Bone marrow (tissue), 2 donors: ENCODE data around the gene ZNF831.
A peak's percentile ranks its signal among the peaks of the same experiment; 100 is the strongest.

ENCODE experiments used
- DNase-seq, 2 donors: peaks; one replicate each; lab custom pipeline; 2025; lab: John Stamatoyannopoulos, UW

Gene ZNF831

DNA sequence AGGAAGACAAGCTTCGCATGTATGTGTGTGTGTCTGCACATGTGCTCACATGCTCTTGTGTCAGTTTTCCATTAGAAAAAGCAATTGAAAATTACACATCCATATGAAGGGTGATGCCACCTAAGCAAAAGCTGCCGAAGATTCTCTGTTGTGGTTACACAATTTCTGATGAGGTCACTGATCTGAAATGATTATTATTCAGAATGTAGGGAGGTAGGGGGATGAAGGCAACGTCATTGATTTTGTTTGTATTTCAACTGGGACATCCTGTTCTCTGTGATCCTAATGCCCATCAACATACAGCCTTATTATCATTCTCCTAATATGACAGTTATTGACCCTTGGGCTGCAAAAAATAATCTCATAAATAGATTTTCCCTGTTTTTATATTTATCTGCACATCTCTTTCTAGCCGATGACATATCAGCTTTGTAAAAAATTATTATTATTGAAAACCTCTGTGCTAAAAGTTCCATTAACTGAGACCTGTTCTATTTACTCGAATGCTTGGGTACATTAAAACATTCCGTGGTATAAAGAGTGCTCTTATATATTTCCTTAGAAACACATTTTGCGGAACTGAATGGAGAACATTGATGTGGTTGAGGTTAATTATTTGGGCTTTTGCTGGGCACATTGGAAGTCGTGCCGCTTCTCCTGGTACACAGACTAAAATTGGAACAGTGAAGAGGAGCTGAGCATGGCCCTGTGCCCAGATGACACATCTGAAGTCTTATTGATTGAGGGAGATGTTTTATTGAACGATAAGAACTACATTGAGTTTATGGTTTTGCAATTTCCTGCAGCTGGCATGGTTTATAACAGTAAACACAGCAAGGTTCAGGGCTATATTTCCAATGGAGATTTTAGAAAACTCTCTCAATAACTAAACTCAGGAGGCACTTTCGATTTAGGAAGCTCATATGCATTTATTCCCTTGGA lies 51.3 kb downstream of the ZNF831 start:
- no peak for DNase-seq

DNA sequence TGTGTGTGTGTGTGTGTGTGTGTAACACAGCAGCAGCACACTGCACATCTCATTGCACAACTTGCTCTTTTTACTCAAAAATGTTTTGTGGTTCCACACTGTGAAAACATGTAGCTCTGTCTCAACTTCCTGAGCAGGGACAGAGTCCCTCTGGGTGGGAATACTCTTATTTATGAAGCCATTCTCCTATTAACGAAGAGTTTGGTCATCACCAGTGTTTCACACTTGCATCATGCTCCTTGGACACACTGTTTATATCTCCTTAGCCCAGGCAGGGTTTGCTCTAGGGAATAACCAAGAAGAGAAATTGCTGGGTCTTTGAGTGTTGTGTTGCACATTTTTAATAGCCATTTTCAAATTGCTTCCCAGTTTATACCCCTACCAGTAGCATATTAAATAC lies 53.6 kb downstream of the ZNF831 start:
- DNase-seq = no peak

DNA sequence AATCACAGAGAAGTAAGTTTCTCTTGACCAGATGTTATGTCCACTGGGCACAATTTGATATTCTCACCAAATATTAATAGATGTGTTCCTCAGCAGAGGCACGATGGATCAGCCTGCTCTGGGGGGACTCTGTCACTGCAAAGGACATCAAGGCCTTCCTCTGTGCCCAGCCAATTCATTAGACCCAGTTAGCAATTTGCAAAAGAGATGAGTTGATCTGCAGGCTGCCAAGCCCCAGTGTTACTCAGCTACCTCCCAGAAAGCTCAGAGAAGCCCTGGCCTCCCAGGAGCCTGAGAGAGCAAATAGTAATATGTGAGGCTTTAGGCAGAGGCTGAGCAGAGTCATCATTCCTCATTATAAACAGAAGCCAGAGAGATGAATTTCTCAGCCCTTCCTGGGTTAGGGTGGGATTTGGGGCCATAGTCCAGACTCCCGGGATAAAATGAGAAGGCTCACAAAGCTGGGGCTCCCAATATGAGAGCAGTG lies 54.2 kb downstream of the ZNF831 start:
- no peak for DNase-seq

DNA sequence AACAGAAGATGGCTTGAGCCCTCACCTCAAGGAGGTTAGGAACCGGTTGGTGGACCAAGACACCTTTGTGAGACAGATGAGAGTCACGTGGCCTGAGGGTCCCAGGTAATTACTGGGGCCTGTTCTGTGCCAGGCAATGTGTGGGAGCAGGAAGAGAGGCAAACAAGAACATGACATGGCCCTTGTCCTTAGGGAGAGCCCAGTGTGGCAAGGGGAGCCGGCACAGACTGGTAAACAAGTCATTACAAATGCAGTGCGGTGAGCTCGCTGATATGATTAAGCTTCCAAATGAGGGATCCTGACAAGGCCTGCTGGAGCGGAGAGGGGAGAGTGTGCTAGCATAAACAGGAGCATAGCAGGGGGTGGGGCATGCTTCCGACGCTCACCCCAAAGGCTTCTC lies 55.6 kb downstream of the ZNF831 start:
- no peak for DNase-seq

DNA sequence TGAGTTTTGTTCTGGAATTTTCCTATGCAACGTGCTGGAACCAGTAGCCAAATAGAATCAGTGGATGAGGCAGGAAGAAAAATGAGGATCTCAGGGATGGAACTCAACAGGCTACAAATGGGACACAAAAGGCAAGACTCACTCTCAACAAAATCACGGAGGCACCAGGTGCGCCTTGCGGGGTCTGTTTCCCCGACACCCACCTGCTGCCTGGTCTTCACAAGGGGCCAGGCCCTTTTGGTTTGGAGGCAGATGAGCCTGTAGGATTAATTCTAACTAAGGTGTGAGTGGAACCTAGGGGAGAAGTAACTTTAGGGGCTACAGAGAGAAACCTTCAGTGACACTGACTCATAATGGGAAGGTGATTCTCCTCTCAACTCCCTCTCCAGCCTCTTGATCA lies 56.5 kb downstream of the ZNF831 start:
- DNase-seq = no peak

DNA sequence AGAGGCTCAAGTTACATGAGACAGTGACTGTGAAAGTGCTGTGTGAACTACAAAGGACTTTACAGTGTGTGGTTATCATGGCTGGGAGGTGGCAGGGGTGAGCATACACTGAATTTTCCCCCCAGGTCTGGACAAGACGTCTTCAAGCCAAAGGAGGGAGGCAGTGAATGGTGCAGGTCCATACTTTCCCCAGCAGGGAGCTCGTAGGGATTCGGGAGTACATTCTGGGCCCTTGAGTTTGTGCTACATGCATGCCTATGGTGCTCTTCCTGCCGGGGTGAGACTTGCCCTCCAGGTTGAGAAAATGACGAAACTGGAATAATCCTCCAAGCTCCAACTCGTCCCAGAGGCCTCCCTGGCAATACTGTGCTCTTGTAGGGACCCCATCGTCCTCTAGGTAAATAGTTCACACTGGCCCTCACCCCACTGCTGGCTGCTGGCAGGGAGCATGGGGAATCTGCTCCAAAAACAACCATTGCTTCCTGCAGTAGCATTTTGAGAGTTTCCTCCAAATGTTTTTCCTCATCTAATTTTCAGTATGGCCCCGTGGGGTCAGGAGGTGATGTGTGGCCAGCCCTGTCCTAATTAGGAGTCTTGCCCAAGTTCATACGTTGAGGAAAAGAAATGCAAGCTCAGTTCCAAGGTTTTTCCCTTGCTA lies 57.6 kb downstream of the ZNF831 start:
- no peak for DNase-seq

DNA sequence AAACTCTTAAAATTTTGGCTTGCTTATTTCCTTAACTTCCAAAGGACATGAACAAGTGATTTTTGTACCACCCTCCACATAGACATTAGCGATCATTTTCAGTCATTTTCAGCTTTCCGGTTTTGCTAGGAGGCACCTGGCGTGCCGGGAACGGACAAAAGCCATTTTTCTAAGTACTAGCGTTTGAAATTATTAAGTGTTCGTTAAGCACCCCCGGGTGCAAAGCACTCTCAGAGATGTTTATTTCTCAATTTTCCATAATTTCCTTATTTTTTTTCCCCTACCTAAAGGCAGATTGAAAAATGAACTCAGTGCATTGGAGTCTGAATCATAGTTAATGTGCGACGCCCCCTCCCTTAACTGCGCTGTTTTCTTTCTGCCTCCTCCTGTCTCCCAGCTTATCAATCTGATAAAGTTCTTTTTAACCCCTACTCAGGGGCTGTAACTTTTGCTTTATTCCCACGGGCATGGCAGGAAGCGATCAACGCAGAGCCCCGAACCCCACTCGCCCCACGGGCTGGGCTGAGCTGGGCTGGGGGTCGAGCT lies 58.2 kb downstream of the ZNF831 start:
- DNase-seq = no peak

DNA sequence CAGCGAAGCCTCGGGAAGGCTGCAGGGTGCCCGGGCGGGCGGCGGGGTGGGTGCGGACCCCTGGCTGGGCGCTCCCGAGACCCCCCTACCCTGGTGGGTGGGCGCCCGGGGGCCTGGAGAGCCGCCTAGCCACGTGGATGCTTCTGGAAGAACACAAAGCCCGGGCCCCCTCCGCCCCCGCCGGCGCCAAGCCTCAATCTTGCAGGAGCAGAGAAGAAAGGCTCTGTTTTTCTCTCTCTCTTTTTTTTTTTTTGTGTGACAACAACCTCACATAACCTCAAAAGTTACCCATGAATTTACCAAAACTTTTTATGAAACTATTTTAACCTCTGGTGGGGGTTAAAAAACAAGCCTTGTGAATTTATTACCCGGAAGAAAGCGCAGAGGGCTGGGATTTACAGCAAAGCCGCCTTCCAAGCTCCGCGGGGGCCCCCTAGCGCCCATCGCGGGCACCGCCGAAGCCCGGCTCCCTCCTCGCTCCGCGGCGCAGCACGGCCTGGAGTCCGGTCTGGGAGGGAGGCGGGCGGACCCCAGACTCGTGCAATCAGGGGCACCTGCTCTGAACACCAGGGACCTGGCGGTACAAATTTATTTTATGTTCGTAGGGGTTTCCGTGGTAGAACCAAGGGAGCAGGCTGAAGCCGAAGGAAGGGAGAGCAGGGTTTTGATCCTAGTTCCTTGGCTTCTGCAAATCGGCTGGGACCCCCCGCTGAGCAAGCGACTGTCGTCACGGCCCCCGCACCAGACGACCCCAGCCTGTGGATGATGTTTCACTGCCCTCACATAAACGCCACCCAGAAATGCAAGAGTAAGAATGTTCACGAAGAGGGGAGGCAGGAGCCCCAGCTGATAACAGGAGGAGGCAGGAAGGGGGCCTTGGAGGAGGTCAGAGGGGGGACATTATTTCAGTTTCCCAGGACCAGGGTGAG lies 58.9 kb downstream of the ZNF831 start:
- peak; percentile 11 to 40 for DNase-seq

DNA sequence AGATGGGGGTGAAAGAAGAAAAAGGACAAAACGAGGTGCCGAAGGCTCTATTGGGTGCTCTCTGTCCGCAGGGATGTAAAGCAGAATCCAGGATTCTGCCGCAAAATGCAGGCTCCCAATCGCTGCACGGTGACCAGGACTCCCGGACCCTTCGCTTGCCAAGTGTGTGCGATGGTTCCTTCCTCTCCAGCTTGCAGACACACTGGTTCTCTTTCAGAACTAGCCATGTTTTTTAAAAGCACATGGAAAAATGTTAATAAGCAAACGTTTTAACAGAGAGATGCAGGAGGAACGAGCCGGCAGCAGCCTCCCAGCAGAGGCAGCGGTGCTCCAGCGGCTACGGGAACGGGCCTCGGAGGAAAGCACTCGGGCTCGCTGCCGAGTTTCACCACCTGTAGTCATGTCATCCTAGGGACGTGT lies 59.6 kb downstream of the ZNF831 start:
- no peak for DNase-seq

DNA sequence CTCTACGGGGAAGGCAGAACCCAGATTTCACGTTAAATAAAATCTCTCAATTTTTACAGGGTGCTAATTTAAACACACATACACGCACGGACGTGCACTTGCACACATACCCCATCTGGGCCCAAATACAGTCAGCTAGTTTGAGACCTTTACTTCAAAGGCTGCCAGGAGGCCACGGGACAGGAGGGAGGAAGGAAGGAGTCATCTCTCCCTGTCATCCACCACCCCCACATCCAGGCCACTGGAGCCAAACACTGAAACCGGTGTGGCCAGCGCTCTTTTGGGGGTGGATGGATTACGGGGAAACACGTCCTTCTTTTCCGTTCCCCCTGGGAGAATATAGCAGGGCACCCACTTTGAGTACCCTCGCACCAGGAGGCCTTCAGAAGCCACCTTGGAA lies 60.1 kb downstream of the ZNF831 start:
- DNase-seq = no peak

DNA sequence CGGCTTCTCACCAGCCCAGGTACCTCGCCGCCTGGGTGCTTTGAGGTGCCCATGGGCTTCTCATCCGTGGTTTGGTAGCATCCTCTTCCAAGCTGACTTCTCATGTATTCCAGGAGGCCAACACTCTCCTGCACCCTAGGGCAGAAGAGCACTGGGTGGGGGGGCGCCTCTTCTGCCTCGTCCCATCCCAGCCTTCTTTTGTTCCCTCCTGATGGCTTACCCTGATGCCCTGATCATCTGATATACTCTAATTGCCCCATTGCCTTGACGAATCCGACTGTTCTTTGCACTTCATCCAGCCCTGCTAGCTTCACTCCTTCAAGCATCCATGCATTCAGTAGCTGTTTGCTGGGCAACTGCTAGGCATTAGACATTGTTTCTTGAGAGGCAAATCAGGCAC lies 60.6 kb downstream of the ZNF831 start:
- no peak for DNase-seq

DNA sequence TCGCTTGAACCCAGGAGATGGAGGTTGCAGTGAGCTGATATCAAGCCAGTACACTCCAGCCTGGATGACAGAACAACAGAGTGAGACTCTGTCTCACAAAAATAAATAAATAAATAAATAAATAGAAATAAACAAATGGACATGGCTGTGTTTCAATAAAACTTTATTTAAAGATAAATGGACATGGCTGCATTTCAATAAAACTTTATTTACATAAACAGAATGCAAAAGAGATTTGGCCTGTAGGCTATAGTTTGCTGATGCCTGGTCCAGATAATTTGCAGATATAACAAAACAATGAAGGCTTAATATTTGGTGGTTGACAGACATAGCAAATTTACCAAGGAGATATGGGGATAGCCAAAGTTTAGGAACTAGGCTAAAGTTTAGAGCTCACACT lies 66.8 kb downstream of the ZNF831 start:
- no peak for DNase-seq

DNA sequence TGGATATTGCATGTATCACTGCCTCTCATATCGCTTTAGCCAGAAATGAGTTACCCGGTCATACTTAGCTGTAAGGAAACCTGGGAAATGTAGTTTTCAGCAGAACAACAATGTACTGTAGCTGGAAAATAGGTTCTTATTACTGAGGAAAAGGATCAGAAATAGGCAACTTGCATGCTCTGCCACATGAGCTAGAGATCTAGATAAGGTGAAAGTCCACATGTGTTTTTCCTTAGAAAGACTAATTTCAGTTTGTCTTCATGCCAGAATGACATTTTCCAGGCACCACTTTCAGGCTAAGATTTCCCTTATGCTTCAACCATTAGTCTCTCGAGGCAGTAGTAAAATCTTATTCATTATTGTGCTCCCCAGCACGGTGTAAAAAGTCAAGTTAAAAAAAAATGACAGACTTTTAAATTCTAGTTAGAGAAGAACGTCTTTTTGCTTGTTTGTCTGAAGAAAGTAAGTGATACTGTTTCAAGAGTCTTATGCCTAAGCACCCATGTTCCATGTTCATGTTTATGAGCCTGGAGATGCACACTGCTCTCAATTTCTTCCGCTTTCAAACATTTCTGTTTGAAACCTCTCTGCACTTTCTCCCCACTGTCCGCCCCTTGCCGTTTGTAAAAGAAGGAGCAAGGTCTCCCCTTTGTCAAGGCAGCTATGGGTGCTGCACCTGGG lies 67.6 kb downstream of the ZNF831 start:
- DNase-seq = no peak

DNA sequence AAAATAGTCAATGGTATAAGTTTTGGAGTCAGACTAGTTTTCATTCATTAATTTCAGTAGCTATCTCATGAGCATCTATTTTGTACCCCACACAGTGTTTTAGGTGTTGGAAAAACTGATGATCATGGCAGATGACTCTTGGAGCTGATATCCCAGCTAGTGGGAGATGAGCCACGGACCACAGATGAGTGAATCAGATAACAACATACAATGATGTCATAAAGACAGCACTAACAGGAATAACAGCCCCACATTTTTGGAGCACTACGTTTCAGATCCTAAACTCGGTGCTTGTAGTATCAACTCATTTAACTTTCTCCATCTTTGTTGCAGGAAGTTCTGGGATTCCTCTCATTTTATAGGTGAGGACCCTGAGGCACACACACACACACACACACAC lies 69.0 kb downstream of the ZNF831 start:
- no peak for DNase-seq

DNA sequence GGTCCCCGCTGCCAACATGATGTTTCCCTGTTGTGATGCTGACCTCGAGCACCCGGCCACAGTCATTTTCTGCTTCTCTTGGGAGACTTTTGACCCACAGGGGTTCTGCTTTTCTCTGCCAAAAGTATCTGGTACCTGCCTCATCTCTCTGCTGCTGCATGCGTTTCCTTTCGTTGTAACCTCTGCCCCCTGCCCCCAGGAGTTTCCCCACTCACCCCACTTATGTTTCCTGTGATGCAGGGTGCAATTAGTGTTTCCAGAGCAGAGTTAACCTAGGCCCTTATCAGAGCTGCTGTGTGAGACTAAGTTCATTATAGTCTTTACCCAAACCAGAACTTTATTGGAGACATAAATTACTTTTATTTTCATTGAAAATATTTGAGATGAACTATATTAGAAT lies 71.6 kb downstream of the ZNF831 start:
- no peak for DNase-seq

DNA sequence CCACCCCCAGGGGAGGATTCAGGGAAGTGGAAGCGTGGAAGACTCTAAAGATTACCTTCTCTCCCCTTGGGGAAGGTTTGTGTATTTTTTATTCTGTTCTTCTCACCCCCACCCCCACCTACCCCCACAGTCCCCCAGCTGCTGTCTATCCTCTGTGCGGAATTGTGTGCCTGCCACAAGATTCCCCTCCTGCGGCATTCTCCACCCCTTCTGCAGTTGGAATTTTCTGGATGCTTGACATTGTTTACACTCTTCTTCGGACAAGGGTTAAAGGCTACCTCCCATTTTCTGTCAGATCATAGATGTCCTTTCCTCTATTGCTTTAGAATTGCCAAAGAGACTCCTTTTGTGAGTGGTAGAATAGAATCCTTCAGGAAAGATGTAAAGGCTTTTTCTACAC lies 76.4 kb downstream of the ZNF831 start:
- no peak for DNase-seq

DNA sequence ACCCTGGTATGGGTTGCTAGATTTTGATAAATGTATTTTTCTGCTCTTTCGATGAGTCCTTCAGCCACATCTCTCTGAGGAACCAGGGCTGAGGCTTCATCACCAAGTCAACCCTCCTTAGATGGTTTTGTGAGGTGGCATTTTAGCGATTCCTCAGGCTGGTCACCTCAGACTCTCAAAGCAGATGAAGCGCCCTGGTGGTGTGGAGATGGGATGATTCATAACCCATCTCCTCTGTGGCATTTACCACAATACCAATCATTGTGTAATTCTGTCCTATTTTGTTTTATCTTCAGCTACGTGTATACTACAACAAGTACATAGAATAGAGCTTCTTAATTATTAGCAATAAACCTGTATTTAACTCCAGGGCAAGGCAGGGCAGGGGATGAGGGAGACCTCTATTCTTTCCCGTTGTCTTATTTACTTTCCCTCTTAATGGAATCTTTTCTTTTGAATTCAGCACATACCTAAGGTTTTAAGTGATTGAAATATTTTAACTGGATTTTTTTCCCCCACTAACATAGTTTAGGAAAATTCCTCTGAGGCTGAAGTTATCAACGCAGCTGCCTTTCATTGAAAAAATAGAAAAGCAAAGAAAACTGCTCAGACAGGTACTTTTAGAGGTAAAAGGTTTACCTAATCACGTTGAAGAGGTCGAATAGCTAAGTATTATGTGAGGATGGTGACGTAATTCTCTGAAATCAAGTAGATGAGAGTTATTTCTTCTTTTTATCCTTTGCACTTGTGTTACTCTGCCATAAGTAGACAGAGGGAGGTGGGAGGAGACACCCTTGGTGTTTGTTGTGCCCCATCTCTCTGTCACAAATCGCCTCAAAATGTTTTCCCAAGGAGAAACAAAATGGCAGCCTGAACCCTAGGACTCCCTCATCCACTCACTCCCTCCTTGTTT lies 79.3 kb downstream of the ZNF831 start:
- DNase-seq = no peak

DNA sequence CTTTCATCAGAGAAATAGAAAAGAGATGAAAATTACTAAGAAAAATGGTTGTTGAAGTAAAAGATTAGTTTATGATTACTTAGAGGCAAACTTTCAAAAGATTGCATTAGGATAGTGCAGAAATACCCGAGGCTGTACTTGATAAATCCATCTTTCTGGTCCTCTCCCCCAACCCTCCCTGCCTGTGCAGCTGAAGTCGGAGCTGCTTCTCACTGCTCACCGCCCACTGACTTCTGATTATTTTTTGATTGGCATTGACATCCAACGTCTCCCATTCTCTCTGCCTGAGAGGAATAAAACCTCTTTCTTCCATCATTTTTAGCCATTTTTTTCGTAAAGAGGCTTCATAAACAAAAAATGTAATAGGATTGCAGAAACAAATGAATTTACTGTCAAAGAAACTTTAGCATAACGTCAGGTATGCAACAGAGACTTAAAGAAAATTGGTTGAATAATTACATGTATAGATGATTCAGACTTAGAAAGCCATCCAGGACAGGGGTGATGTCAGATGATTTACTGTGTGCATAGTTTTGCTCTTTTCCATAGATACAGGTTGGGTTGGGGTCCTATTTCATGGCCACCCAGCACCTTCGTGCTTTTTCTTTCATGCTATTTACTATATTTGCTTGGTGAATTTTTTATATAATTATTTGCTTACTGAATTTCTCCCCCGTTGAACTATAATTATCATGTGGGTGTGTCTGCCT lies 83.2 kb downstream of the ZNF831 start:
- no peak for DNase-seq
